Stimulated activated CD8-positive, alpha-beta memory T cell treated with anti-CD3 and anti-CD28 coated beads, Interleukin-4, amount 100 ng/mL, for 24 hours (primary cell): ENCODE results near the gene HOXB4.

Source experiments
- DNase-seq: peaks from one replicate; pipeline ENCODE4 v3.0.0-alpha.2; 2020; ENCODE audit warnings: low read depth

HOXB4 gene

GRCh38 chr17:48571826-48572417, 6.2 kb downstream of the HOXB4 start:
- no peak for DNase-seq

GRCh38 chr17:48571024-48571818, 6.9 kb downstream of the HOXB4 start:
- DNase-seq, result no peak

DNA sequence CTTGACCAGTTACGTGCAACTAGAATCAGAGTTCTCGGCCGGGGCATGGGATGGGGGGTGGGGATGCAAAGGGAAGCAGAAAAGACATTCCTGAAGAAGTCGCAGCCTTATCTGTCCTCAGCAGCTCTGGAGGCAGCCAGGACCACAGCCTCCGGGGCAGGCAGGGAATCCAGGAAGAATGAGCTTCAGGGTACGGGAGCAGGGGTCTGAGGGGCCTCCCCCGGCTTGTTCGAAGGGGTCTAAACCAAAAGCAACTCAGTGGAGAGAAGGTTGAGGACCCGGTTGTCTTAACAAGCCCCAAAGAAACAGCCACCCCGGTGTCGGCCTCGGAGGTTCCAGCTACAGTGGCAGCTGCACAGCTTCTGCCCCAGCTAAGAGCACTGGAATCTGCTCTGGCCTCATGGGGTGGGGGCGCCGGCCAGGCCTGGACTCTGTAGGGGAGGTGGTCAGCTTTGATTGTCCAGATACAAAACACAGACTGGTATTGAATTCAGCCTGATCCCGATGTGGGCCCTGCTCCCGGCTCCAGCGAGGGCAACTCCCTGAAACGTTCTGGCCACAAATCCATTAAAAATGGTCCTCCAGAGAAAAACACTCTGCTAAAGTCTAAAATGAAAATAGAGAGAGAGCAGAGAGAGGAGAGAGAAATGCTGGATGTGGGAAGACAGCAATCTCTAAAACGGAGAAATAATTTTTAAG, 7.7 kb downstream of the HOXB4 start:
- DNase-seq, result no peak

DNA sequence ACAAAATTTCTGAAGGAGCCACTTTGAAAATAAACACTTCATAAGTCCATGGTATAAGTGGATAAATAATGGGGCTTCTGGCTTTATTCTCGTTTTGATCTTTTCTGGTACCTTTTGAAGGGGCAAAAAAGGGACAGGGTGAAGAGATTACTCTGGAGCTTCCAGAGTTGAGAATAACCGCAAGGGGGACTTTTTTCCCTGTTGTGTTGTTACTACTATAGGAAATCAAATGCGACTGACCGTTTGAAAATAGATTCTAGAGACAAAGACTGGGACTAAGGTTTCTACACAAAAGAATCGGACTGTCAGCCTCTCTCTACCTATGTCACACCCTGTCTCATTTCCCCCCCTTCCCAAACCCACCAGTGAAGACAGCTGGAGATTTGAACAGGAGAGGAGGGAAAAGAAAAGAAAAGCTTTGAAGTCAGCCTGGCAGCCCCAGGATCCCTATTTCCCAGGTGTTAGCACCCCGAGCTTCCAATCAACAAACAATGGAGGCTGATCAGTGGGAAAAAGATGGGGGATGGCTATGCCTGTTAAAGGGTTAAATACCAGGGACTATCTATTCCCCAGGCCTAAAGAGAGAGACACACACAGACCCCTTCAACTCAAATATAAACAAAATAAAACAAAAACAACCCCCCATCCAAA, 8.4 kb downstream of the HOXB4 start:
- no peak for DNase-seq

DNA sequence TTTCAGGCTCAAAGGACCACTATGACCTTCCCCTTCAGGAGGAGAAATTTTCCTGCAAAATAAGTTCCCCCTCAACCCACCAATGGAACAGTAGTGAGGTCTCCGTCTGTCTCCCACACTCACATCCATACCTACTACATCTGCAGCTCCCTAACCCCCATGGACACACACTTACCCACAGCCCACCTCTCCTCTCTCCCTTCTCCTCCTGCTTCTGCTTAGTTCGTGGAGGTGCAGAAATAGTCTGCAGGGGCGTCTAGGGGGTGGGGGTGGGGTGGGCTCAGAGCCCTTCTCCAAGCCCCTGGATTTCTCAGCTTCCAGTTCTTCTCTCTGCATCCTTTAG, 8.9 kb downstream of the HOXB4 start:
- DNase-seq, result no peak

- no peak for DNase-seq
Observed at GRCh38 chr17:48568499-48569239, 9.5 kb downstream of the HOXB4 start.

GRCh38 chr17:48567646-48568354, 10.3 kb downstream of the HOXB4 start:
- DNase-seq, result no peak

DNA sequence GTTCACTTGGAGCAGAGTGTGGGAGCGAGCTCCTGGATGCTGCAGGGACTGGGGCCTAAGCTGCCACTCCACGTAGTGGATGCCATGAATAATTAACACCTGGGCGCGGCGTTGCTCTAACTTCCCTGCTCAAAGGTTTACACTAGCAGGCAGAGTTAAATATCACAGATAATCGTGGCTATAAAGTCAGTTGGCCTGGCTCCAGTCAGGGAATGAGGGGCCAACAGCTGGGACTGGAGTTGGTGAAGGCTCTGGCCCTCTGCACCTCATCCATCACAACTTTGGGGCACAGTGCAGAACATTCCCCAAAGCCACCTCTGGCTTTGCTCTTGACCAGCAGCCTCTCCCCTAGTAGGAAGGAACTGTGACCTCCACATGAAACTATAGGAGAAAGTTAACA, 10.9 kb downstream of the HOXB4 start:
- no peak for DNase-seq

- DNase-seq, result no peak
Observed at GRCh38 chr17:48566717-48567116, 11.4 kb downstream of the HOXB4 start.

GRCh38 chr17:48565925-48566710, 12.0 kb downstream of the HOXB4 start:
- DNase-seq, result no peak

DNA sequence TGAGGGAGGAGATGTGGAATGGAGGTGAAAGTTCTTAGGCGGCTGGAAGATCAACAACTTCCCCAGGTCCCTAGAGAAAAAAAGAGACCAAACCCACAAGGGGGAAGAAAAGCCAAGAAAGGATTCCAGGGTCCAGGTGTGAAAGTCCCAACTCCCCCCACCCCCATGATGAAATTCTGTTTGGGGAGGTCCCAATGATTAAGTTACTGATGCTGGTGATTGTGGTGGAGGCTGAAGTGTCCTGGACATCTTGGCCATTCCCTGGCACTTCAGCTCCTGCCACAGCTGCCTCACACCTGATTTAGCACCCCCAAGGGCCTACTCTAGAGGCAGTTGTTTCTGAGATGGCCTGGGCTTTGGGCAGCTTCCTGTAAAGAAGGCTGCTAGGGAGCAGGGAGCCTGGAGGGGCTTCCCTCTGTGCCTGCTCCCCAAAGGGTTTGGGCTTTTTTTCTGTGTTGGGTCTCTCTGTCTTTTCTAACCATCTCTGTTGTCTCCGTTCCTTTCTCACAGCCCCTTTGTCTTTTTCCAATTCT, 13.1 kb downstream of the HOXB4 start:
- DNase-seq, result no peak

DNA sequence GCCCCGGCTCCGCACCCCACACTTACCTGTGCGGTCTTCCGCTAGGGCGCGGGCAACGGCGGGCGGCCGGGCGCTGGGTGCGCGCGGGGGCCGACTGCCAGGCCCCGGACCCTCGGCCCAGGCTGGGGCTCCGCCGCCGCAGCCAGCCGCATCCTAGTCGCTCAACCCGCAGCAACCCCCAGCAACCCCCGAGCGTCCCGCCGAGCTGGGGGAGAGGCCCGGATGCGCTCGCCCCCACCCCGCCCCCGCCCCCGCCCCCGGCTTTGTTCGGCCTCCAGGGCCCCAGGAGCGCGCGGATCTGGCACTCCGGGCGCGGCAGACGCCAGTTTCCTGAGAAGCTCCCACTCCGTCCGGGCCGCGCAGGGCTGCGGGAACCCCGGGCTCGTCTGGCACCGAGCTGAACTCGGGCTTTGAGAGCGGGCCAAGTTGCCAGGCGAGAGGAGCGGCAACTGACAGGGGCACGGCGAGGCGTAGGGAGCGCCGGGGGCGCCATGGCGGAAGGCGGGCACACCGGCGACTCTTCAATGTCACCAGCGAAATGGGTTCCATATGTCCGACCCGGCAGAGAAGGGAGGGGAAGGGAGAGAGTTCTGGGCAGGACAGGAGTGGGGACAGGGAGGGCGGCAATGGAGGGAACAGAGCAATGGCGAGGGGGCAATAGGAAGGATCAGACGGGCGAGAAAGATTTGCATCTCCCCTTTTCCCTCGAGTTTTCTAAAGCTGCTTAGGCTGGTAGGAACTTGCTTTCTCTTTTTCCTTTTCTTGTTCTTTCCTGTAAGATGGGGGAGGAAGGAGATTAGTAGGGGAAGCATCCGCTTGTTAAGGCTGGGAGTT, 13.7 kb downstream of the HOXB4 start:
- DNase-seq, result no peak

DNA sequence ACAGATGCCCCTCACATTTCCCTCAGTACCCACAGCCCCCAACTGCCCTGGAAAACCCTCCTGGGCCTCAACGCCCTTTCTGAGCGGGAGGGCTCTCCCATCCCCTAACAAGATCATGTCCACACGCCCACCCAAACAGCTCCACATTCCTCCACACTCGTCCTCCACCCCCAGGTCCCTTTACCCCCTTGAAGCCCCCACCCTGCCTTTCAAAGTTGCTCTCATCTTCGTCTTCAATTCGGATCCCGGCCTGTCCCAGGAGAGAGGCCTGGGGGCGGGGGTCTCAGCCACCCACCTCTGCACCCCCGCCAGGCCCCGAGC, 14.3 kb downstream of the HOXB4 start:
- DNase-seq, result no peak

DNA sequence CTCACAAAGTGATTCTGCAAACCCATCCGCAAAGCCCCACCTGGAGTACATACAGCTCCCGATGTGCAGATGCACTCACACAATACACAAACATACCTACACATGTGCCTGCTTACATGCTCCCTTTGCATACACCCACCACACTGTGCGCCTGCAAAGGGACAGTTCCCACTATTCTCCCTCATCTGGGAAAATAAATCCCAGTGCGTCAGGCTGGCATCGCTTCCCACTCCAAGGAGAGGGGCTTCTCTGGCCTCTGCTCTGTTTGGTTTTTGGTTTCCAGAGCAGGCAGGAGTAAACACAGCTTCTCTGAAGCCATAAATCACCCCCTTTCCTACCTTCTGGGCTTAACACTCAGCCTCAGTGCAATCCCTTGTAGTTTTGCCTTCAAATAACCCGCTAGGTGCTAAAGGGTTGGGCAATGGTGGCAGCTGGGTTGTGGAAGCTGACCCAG, 14.7 kb downstream of the HOXB4 start:
- DNase-seq, result no peak

GRCh38 chr17:48562934-48563333, 15.2 kb downstream of the HOXB4 start:
- no peak for DNase-seq

DNA sequence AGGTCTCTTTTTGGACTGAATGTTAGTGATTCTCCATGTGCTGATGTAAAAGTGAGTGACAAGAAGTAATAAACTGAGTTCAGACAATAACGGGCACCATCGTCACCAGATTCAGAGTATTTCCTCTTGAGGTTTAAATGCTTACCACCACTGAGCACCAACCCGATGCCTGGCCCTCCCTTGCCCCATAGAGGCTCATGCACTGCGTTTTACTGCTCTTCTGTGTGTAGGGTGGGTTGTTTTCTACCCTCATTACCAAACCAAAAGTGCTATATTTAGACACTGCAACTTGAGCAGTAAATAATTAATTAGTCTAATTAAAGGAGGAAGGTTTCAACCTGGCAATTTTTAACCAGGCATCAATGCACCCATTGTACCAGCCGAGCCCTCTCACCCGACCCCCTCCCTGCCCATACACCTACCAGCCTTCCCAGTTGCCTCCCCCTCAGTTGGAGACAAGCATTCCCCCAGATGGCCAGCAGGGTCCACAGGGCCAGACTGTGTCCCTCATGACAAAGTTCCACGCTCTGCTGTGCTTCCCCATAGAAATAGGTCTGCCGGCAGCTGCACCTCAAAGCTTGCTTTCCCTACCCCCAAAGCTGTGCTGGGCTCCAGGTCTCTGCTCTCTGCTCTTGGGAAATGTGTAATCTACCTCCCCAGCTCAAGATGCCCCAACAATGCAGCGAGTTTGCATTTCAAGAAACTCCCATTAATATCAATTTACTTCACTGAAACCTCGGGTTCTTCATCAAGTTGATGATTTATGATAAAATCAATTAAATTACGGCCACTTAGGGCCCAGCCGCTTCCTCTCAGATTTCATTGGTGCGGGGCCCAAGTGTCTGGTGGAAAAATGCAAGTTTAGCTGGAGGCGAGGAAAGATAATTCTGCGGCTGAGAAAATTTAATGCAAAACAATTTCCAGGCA, 16.0 kb downstream of the HOXB4 start:
- DNase-seq, result no peak

DNA sequence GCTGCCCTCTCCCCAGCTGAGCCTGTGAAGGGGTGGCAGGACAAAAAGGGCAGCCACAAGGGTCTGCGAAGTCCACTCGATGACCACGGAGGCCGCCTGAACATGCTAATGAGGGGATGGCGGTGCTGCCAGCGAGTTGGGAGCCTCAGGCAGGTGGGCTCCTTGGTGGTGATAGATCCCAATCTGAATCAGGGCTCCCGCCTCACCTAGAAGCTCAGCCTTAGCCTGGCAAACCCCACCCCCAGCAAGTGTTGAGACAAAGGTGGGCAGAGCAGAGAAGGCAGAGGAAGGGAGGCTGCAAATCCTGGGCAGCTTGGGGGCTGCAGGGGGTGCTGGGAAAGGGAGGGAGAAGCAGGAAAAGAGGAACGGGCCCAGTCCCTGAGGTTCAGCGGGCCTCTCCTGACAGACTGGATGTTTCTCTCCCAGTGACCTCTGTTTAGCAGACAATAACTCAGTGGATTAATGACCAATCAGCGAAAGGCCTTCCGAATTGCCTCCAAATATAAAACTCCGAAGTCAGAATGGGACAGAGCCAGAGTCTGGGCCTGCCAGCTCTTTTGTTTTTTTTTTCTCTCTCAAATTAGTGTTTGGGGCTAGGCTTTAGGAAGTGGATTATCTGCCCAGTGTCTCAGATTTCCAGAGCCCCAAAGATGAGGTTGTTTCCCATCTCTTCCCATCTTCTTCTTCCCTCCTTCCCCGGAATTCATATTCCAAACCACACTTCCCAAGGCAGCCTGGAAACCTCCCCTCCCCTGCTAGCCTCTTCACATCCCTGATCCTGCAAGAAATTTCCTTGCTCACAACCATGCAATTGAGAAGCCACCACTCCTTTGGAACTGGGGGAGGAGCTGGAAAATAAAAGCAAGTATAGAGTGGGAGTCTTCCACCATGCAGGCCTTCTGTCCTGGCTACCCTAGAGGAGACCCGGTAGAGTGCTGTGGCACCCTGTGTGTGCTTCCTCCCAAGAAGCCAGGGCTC, 18.0 kb downstream of the HOXB4 start:
- DNase-seq, result no peak
